Glomerular visceral epithelial cell (primary cell): Measurements from ENCODE around the gene ZBTB39.
"Not testable (repeated sequence)": the region's sequence is repeated elsewhere in the genome, so short reads cannot be mapped to it uniquely, and the experiment has no call there.

ENCODE experiments used
- DNase-seq: peaks from one replicate; pipeline ENCODE4 v3.0.0-alpha.2; 2016; ENCODE audit errors: extremely low spot score

The ZBTB39 gene

GRCh38 chr12:56980268-56980667 is 26.1 kb downstream of the ZBTB39 start:
- DNase-seq, result no peak

GRCh38 chr12:56979628-56980027 is 26.7 kb downstream of the ZBTB39 start:
- no peak for DNase-seq

GRCh38 chr12:56978397-56979138 is 27.8 kb downstream of the ZBTB39 start:
- DNase-seq, result no peak

- DNase-seq, result not testable (repeated sequence)
Observed at GRCh38 chr12:56977361-56977760, 29.0 kb downstream of the ZBTB39 start.

GRCh38 chr12:56974224-56974623 is 32.1 kb downstream of the ZBTB39 start:
- not testable (repeated sequence) for DNase-seq

- not testable (repeated sequence) for DNase-seq
Observed at GRCh38 chr12:56968910-56969309, 37.4 kb downstream of the ZBTB39 start.

GRCh38 chr12:56965997-56966642 is 40.2 kb downstream of the ZBTB39 start:
- not testable (repeated sequence) for DNase-seq

GRCh38 chr12:56965124-56965523 is 41.2 kb downstream of the ZBTB39 start:
- DNase-seq, result not testable (repeated sequence)

GRCh38 chr12:56963557-56963956 is 42.8 kb downstream of the ZBTB39 start:
- not testable (repeated sequence) for DNase-seq

GRCh38 chr12:56962247-56962646 is 44.1 kb downstream of the ZBTB39 start:
- DNase-seq, result not testable (repeated sequence)

- no peak for DNase-seq
Observed at GRCh38 chr12:56958422-56958821, 47.9 kb downstream of the ZBTB39 start.

- no peak for DNase-seq
Observed at GRCh38 chr12:56957229-56958052, 48.9 kb downstream of the ZBTB39 start, which contains the start of gene RDH16. TSS of gene RDH16 (minus strand) at chr12:56957608. CDS start at chr12:56957462, 146 bp downstream.

- no peak for DNase-seq
Observed at GRCh38 chr12:56955631-56956256, 50.6 kb downstream of the ZBTB39 start.

- no peak for DNase-seq
Observed at GRCh38 chr12:56954958-56955355, 51.4 kb downstream of the ZBTB39 start.

GRCh38 chr12:56954057-56954957 is 52.0 kb downstream of the ZBTB39 start:
- DNase-seq, result no peak

- no peak for DNase-seq
Observed at GRCh38 chr12:56953314-56953713, 53.0 kb downstream of the ZBTB39 start.

GRCh38 chr12:56951582-56952339 is 54.6 kb downstream of the ZBTB39 start:
- DNase-seq, result no peak

GRCh38 chr12:56948881-56949280 is 57.5 kb downstream of the ZBTB39 start:
- DNase-seq, result no peak
